ENCODE results near the gene SMARCA1.

- TF ChIP-seq EZH2 (IDR thresholded peaks at IDR 0.05; ENCODE audit: borderline replicate concordance, low read depth, low read length, poor library complexity, severe bottlenecking) (no peak), CTCF (conservative IDR thresholded peaks at IDR 0.05; ENCODE audit: low read depth, low read length) (no peak)
These were observed 70.8 kb downstream of the SMARCA1 start for GRCh38 chrX:129452523-129452922.

Measured in A673 (cell line).